Stimulated activated naive CD4-positive, alpha-beta T cell treated with Interleukin-2 at 50 U/mL for 16 hours (primary cell): ENCODE measurements around the gene SYCN.

ENCODE experiments used
- DNase-seq: peaks from one replicate; lab custom pipeline; 2025; lab: John Stamatoyannopoulos, UW

Gene SYCN

GRCh38 chr19:39194832-39195542 is 9.1 kb downstream of the SYCN start:
- no peak for DNase-seq

- no peak for DNase-seq
Measured at GRCh38 chr19:39193803-39194202, 10.3 kb downstream of the SYCN start.

GRCh38 chr19:39192846-39193245 is 11.2 kb downstream of the SYCN start:
- no peak for DNase-seq

- no peak for DNase-seq
Measured at GRCh38 chr19:39190768-39191167, 13.3 kb downstream of the SYCN start.

GRCh38 chr19:39188960-39189359 is 15.1 kb downstream of the SYCN start:
- no peak for DNase-seq

GRCh38 chr19:39187552-39187943 is 16.5 kb downstream of the SYCN start:
- no peak for DNase-seq

- DNase-seq: no peak
Measured at GRCh38 chr19:39186391-39186790, 17.7 kb downstream of the SYCN start.

- no peak for DNase-seq
Measured at GRCh38 chr19:39183104-39183503, 21.0 kb downstream of the SYCN start.

- DNase-seq: no peak
Measured at GRCh38 chr19:39182174-39182505, 21.9 kb downstream of the SYCN start.

GRCh38 chr19:39181500-39182173 is 22.4 kb downstream of the SYCN start:
- DNase-seq: no peak

- DNase-seq: no peak
Measured at GRCh38 chr19:39180749-39181148, 23.3 kb downstream of the SYCN start.

- no peak for DNase-seq
Measured at GRCh38 chr19:39179754-39180153, 24.3 kb downstream of the SYCN start.

- DNase-seq: no peak
Measured at GRCh38 chr19:39178296-39179006, 25.6 kb downstream of the SYCN start.

- DNase-seq: no peak
Measured at GRCh38 chr19:39177736-39178135, 26.3 kb downstream of the SYCN start.

- DNase-seq: no peak
Measured at GRCh38 chr19:39177110-39177699, 26.9 kb downstream of the SYCN start.

- DNase-seq: no peak
Measured at GRCh38 chr19:39175564-39175963, 28.5 kb downstream of the SYCN start.

- DNase-seq: no peak
Measured at GRCh38 chr19:39174558-39175544, 29.2 kb downstream of the SYCN start.

GRCh38 chr19:39174142-39174541 is 29.9 kb downstream of the SYCN start:
- no peak for DNase-seq

GRCh38 chr19:39173502-39173991 is 30.5 kb downstream of the SYCN start:
- no peak for DNase-seq

- DNase-seq: no peak
Measured at GRCh38 chr19:39172700-39173501, 31.2 kb downstream of the SYCN start.
